HCT116 (cell line): ENCODE results near the gene ANKS1A. TPM values are rescaled to one million over a fixed set of nuclear protein-coding genes. Genes with fewer than 3 reads are reported as not detected.

ENCODE experiments used
- ATAC-seq: fragments of 200-7000 bp; cut with Tn5 transposase; 2 replicates; pipeline ENCODE4 v1.9.1; 2020; ENCODE audit warnings: mild to moderate bottlenecking, moderate library complexity
- BruUV-seq: library from RNA; stranded (reverse); fragments of 400-500 nt; replicated peaks from 2 replicates; lab custom pipeline; 2021; lab: Mats Ljungman, UMichigan
- CTCF ChIA-PET: fragments of 300-600 bp; sonication (Branson Sonifier 250); formaldehyde crosslinking; loops from one replicate; lab custom pipeline; 2021; ENCODE audit warnings: antibody characterized with exemption; lab: Charles Lee
- POLR2A ChIA-PET: fragments of 300-600, 350-600 bp; sonication (Branson Sonifier 250); formaldehyde crosslinking; loops from one replicate; lab custom pipeline; 2021; ENCODE audit warnings: antibody characterized with exemption; lab: Charles Lee
- RAD21 ChIA-PET, 2 experiments: fragments of 300-600 bp; sonication (Branson Sonifier 250); formaldehyde crosslinking; loops; one replicate each; lab custom pipeline; 2023; ENCODE audit warnings: low total read pairs in 2 of 2; ENCODE audit not compliant: uncharacterized antibody in 2 of 2, unreplicated experiment in 2 of 2, low non-redundant PET in 1 of 2; lab: Charles Lee
- DNase-seq: peaks from one replicate; pipeline ENCODE4 v3.0.0-alpha.2; 2010; ENCODE audit warnings: low read depth, low spot score
- H2AFZ ChIP-seq: fragments of 200-600 bp; shearing (Covaris generic), sonication (generic); 2 replicates; pipeline ENCODE4 v1.6.1; 2017; ENCODE audit warnings: low read depth, mixed run types, mixed read lengths, antibody characterized with exemption, low read length; ENCODE audit not compliant: poor library complexity, severe bottlenecking
- H3K27ac ChIP-seq: 2 replicates; pipeline ENCODE4 v1.5.1; 2012; ENCODE audit warnings: low read depth, low read length
- H3K27me3 ChIP-seq: fragments of 200-600 bp; sonication (generic); 2 replicates; pipeline ENCODE4 v1.6.1; 2016; ENCODE audit warnings: mixed run types, low read length, mixed read lengths; ENCODE audit not compliant: insufficient read depth
- H3K36me3 ChIP-seq, 2 experiments: fragments of 200-500 bp in 1 of 2; fragments of 200-600 bp in 1 of 2; sonication (Bioruptor generic) in 1 of 2; sonication (generic) in 1 of 2; 2 replicates each; pipeline versions ENCODE4 v1.5.1 to v1.6.1; 2014 to 2016; ENCODE audit warnings: low read length in 2 of 2, inconsistent platforms in 1 of 2, mixed read lengths in 1 of 2, mixed run types in 1 of 2; ENCODE audit not compliant: insufficient read depth in 2 of 2, control insufficient read depth in 1 of 2
- H3K4me1 ChIP-seq, 2 experiments: fragments of 200-600 bp in 1 of 2; sonication (generic) in 1 of 2; 2 replicates each; pipeline versions ENCODE4 v1.5.1 to v1.6.1; 2012 to 2017; ENCODE audit warnings: low read length in 2 of 2, inconsistent platforms in 1 of 2, mild to moderate bottlenecking in 1 of 2, mixed read lengths in 1 of 2, mixed run types in 1 of 2, moderate library complexity in 1 of 2; ENCODE audit not compliant: insufficient read depth in 2 of 2, control insufficient read depth in 1 of 2
- H3K4me2 ChIP-seq: fragments of 200-600 bp; sonication (generic); 2 replicates; pipeline ENCODE4 v1.6.1; 2017; ENCODE audit warnings: mixed run types, low read length, mixed read lengths
- H3K4me3 ChIP-seq, 2 experiments: fragments of 200-600 bp in 1 of 2; sonication (generic) in 1 of 2; replicated peaks in 1 of 2; 2 replicates each; pipeline ENCODE4 v1.5.1; 2011 to 2016; ENCODE audit warnings: low read length in 2 of 2, control low read depth in 1 of 2, low read depth in 1 of 2, mild to moderate bottlenecking in 1 of 2, mixed read lengths in 1 of 2, mixed run types in 1 of 2
- H3K79me2 ChIP-seq: fragments of 200-600 bp; sonication (generic); 2 replicates; pipeline ENCODE4 v1.6.1; 2017; ENCODE audit warnings: mild to moderate bottlenecking, mixed run types, low read length, moderate library complexity, mixed read lengths; ENCODE audit not compliant: insufficient read depth
- H3K9ac ChIP-seq: fragments of 200-600 bp; sonication (generic); 2 replicates; pipeline ENCODE4 v1.6.1; 2016; ENCODE audit warnings: low read length, mixed read lengths
- H3K9me2 ChIP-seq: fragments of 200-600 bp; sonication (generic), shearing (Covaris generic); 2 replicates; pipeline ENCODE4 v1.6.1; 2017; ENCODE audit warnings: mixed run types, mild to moderate bottlenecking, moderate library complexity; ENCODE audit not compliant: insufficient read depth
- H3K9me3 ChIP-seq, 2 experiments: fragments of 200-500 bp in 1 of 2; fragments of 200-600 bp in 1 of 2; sonication (Bioruptor generic) in 1 of 2; sonication (generic) in 1 of 2; 2 replicates each; pipeline ENCODE4 v1.6.1; 2014 to 2017; ENCODE audit warnings: low read length in 2 of 2, mixed read lengths in 2 of 2, inconsistent platforms in 1 of 2, low read depth in 1 of 2, mild to moderate bottlenecking in 1 of 2, mixed run types in 1 of 2, moderate library complexity in 1 of 2; ENCODE audit not compliant: control insufficient read depth in 1 of 2, insufficient read depth in 1 of 2
- H4K20me1 ChIP-seq: fragments of 200-600 bp; sonication (generic), shearing (Covaris generic); 2 replicates; pipeline ENCODE4 v1.6.1; 2017; ENCODE audit warnings: mixed run types, mild to moderate bottlenecking, moderate library complexity; ENCODE audit not compliant: insufficient read depth
- CEBPB ChIP-seq: IDR thresholded peaks from 2 replicates; pipeline ENCODE4 v1.6.1; 2012; ENCODE audit warnings: low read depth
- EZH2 ChIP-seq: fragments of 200-600 bp; sonication (generic); IDR thresholded peaks from 2 replicates; pipeline ENCODE4 v1.6.1; 2017; ENCODE audit warnings: antibody characterized with exemption, mixed run types
- EZH2phosphoT487 ChIP-seq: fragments of 200-600 bp; IDR thresholded peaks from 2 replicates; pipeline ENCODE4 v1.6.1; 2018; ENCODE audit warnings: antibody characterized with exemption, borderline replicate concordance
- FOSL1 ChIP-seq: IDR thresholded peaks from 2 replicates; pipeline ENCODE4 v1.6.1; 2012; ENCODE audit warnings: low read depth
- JUND ChIP-seq: IDR thresholded peaks from 2 replicates; pipeline ENCODE4 v1.6.1; 2012
- MAX ChIP-seq: IDR thresholded peaks from 2 replicates; pipeline ENCODE4 v1.6.1; 2012
- SIN3A ChIP-seq: IDR thresholded peaks from 2 replicates; pipeline ENCODE4 v1.6.1; 2012; ENCODE audit warnings: low read depth
- ZFX ChIP-seq: fragments of 450-650 bp; IDR thresholded peaks from 2 replicates; pipeline ENCODE4 v1.6.1; 2017
- intact Hi-C: fragments of 100-400 bp; cut with micrococcal nuclease; formaldehyde crosslinking; loops from 2 replicates; pipeline ENCODE4 v1.10.0; 2022
- total RNA-seq: library from RNA; stranded (reverse); gene quantifications from one replicate; pipeline ENCODE4 v1.2.1, GENCODE V29; 2021; ENCODE audit not compliant: unreplicated experiment

ANKS1A gene
- total RNA-seq, 1 experiment from 2014 or later: 20.6 TPM

GRCh38 chr6:35028781-35029769 lies 140.0 kb downstream of the ANKS1A start:
- TF ChIP-seq SIN3A: no peak
- no peak for TF ChIP-seq JUND
- TF ChIP-seq FOSL1: no peak
- no peak for TF ChIP-seq EZH2
- Histone ChIP-seq H3K4me1 (peaks cover 25 to 30% of the 10 kb centered on the region in 2 experiments), H3K27ac (no peak overlapping the region), H3K9me2 (no peaks in the 10 kb centered on the region), H2AFZ (no peak overlapping the region), H3K4me2 (no peak overlapping the region), H3K79me2 (no peaks in the 10 kb centered on the region), H3K36me3 (no peaks in the 10 kb centered on the region), H3K9me3 (no peaks in the 10 kb centered on the region), H3K27me3 (no peaks in the 10 kb centered on the region), H4K20me1 (no peaks in the 10 kb centered on the region), H3K4me3 (no peak overlapping the region), H3K9ac (no peak overlapping the region)
- no TSS peak for BruUV-seq
- DNase-seq (no peak), ATAC-seq (no peak)
- ChIA-PET CTCF (no interaction called here), POLR2A (interaction anchor here (0.7 kb wide), 1 partner anchor 618 kb away, joined by 3 read pairs; no protein-coding TSS in a partner anchor), RAD21 (no interaction called here)
- intact Hi-C loops: no loop called here

- Histone ChIP-seq H3K36me3 (no peaks in the 10 kb centered on the region), H3K4me1 (peaks cover 15 to 20% of the 10 kb centered on the region in 2 experiments), H4K20me1 (no peaks in the 10 kb centered on the region), H3K9me3 (no peaks in the 10 kb centered on the region), H3K4me3 (no peak overlapping the region), H3K79me2 (no peaks in the 10 kb centered on the region), H3K27ac (no peak overlapping the region), H3K9me2 (no peaks in the 10 kb centered on the region), H3K9ac (no peak overlapping the region), H3K27me3 (no peaks in the 10 kb centered on the region), H3K4me2 (no peak overlapping the region), H2AFZ (no peak overlapping the region)
- intact Hi-C loops: no loop called here
- RAD21 ChIA-PET: no interaction called here
- CTCF ChIA-PET: no interaction called here
- ATAC-seq (no peak), DNase-seq (no peak)
- BruUV-seq: no TSS peak
- POLR2A ChIA-PET: no interaction called here
- TF ChIP-seq MAX (no peak), JUND (no peak), EZH2 (no peak), SIN3A (no peak), EZH2phosphoT487 (no peak), CEBPB (no peak), ZFX (no peak)
These were observed 141.0 kb downstream of the ANKS1A start for GRCh38 chr6:35030099-35030498.
